HUES64 (cell line): ENCODE results near the gene TMEM255B.

Source experiments
- H3K27ac ChIP-seq: 2 replicates; pipeline ENCODE4 v1.7.0; 2013; ENCODE audit warnings: low read depth, low read length, inconsistent platforms
- H3K27me3 ChIP-seq: 2 replicates; pipeline ENCODE4 v1.6.1; 2013; ENCODE audit warnings: mild to moderate bottlenecking, low read length; ENCODE audit not compliant: insufficient read depth
- H3K36me3 ChIP-seq: 2 replicates; pipeline ENCODE4 v1.6.1; 2013; ENCODE audit warnings: mild to moderate bottlenecking, low read length; ENCODE audit not compliant: insufficient read depth
- H3K4me1 ChIP-seq: 2 replicates; pipeline ENCODE4 v1.6.1; 2013; ENCODE audit warnings: mild to moderate bottlenecking, low read length, moderate library complexity; ENCODE audit not compliant: insufficient read depth
- H3K4me3 ChIP-seq: 2 replicates; pipeline ENCODE4 v1.5.1; 2013; ENCODE audit warnings: mild to moderate bottlenecking, low read length, moderate library complexity
- H3K9ac ChIP-seq: 2 replicates; pipeline ENCODE4 v1.6.1; 2013; ENCODE audit warnings: mild to moderate bottlenecking, low read depth, low read length
- H3K9me3 ChIP-seq: 2 replicates; pipeline ENCODE4 v1.6.1; 2013; ENCODE audit warnings: low read depth, low read length; ENCODE audit not compliant: insufficient read depth
- WGBS: fragments of 150-250, 120-280 bp; methylation state at CpG from one replicate; pipeline ENCODE4 v1.1.7; 2013; ENCODE audit warnings: missing lambda C conversion rate; 5-methylcytosine and 5-hydroxymethylcytosine counted together

The TMEM255B gene

GRCh38 chr13:113763254-113763653 lies 4.2 kb downstream of the TMEM255B start:
- 88% methylated on average over 13 of the region's 13 CpGs for WGBS
- Histone ChIP-seq H3K4me3 (no peak overlapping the region), H3K4me1 (no peaks in the 10 kb centered on the region), H3K27ac (no peak overlapping the region), H3K9me3 (no peaks in the 10 kb centered on the region), H3K27me3 (peaks cover 32% of the 10 kb centered on the region), H3K9ac (no peak overlapping the region), H3K36me3 (no peaks in the 10 kb centered on the region)

DNA sequence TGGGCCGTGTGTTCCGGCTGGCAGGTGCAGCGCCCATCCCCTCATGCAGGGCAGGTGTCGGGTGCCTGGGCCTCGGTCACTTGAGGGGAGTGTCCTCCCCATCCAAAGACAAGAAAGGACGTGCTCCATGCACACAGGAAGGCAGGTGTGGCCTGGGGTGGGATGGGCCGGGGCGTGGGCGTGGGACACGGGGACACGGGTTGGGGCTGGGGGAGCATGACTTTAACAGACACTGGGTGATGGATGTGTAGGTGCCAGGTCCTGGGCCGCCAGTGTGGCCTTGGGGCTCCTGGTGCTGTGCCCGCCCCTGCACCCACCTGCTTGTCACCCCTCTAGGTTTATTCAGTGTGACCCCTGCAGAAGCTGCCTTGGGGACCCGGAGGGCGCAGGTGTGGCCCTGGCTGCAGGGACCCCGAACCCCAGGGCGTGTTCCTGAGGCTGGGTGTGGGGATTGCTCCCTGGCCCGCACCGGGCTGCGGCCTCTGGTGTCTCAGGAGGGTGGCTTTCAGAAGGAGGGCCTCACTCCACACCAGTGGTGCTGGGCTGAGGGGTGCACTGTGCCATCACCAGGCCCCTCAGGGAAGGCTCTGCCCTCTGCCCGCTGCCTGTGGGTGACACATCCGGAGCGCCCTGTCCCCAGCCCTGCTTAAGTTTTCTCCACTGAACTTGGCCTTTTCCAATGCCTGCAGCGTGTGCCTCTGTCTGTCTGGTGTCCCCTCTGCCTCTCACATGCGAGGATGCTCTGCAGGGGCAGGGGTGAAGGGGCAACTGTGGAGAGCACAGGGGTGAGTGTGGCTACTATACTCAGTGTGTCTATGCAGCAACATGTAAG lies 5.2 kb downstream of the TMEM255B start:
- WGBS, result 91% methylated on average over 25 of the region's 25 CpGs
- H3K9ac ChIP-seq, result no peak overlapping the region
- H3K36me3 ChIP-seq, result no peaks in the 10 kb centered on the region
- H3K9me3 ChIP-seq, result no peaks in the 10 kb centered on the region
- peaks cover 26% of the 10 kb centered on the region for H3K27me3 ChIP-seq
- H3K4me1 ChIP-seq, result no peaks in the 10 kb centered on the region
- no peak overlapping the region for H3K27ac ChIP-seq
- no peak overlapping the region for H3K4me3 ChIP-seq

DNA sequence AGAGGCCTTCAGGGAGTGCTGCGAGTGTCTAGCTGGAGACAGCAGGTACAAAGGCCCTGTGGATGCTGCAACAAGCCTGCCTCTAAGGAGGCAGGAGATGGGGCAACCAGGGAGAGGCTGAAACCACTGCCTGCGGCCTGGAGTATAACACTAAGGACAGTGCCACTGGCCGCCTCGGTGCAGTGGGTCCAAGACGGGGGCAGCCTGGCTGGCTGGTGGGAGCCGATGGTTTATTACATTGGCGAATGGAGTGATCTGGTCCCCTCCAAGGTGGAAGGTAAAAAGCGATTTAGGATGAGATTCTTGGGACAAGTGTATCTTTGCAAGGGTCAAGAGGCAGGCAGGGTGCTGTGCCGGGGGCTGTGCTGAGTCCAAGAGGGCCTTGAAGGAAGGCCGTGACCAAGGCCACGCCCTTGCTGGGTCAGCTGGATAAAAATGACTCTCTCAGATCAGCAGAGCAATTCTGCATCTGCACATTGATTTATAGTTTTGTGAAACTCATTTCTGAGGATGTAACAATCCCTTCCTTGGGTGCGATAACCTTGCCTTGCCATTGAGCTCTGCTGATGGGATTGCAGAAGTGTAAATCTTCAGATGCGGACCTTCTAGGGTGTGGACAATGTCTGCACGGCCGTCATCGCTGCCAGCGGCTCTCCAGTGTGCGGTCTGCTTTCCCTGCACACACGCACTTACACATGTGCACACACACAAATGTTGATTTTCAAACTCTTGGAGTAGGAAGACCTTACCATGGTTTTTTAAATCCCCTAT lies 6.0 kb downstream of the TMEM255B start:
- 92% methylated on average over 19 of the region's 19 CpGs for WGBS
- no peak overlapping the region for H3K27ac ChIP-seq
- H3K4me1 ChIP-seq, result no peaks in the 10 kb centered on the region
- H3K27me3 ChIP-seq, result peaks cover 18% of the 10 kb centered on the region
- no peak overlapping the region for H3K9ac ChIP-seq
- no peak overlapping the region for H3K4me3 ChIP-seq
- H3K9me3 ChIP-seq, result no peaks in the 10 kb centered on the region
- no peaks in the 10 kb centered on the region for H3K36me3 ChIP-seq

GRCh38 chr13:113765564-113765910 lies 6.5 kb downstream of the TMEM255B start:
- H3K4me1 ChIP-seq, result no peaks in the 10 kb centered on the region
- WGBS, result 75% methylated on average over 4 of the region's 4 CpGs
- H3K9me3 ChIP-seq, result no peaks in the 10 kb centered on the region
- no peak overlapping the region for H3K9ac ChIP-seq
- no peak overlapping the region for H3K27ac ChIP-seq
- H3K4me3 ChIP-seq, result no peak overlapping the region
- H3K27me3 ChIP-seq, result peaks cover 13% of the 10 kb centered on the region
- no peaks in the 10 kb centered on the region for H3K36me3 ChIP-seq

DNA sequence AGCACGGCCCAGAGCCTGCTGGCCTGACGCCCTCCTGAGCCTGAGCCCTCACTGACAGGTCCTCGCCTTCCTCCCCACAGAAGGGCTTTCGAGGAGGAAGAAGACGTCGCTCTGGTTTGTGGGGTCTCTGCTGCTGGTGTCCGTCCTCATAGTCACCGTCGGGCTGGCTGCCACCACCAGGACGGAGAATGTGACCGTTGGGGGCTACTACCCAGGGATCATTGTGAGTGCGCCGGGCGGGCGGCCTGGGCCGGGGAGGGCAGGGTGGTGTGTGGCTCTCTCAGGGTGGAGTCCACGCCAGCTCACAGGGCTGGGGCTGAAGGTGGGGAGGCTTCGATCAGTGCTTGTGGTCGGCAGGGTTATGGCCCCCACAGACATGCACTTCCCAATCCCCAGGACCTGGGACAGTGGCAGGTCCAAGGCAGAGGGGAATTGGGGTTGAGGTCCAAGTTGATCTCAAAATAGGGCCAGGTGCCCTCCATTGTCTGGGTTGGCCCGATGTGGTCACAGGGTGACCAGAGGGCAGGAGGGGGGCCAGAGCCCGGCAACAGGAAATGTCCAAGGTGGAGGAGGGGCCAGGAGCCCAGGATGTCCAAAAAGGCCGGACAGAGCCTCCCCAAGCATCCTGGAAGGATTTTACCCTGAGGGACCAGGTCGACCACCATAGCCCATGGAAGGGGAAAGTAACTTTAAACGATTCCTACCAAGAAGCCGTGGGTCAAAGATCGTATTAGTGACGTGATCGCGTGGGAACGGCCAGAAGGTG lies 7.2 kb downstream of the TMEM255B start:
- H3K4me1 ChIP-seq, result no peaks in the 10 kb centered on the region
- no peaks in the 10 kb centered on the region for H3K9me3 ChIP-seq
- peaks cover 6% of the 10 kb centered on the region for H3K27me3 ChIP-seq
- 90% methylated on average over 30 of the region's 30 CpGs for WGBS
- H3K9ac ChIP-seq, result no peak overlapping the region
- H3K4me3 ChIP-seq, result no peak overlapping the region
- H3K27ac ChIP-seq, result no peak overlapping the region
- H3K36me3 ChIP-seq, result no peaks in the 10 kb centered on the region

- H3K4me1 ChIP-seq, result no peaks in the 10 kb centered on the region
- no peak overlapping the region for H3K27ac ChIP-seq
- H3K9me3 ChIP-seq, result no peaks in the 10 kb centered on the region
- no peaks in the 10 kb centered on the region for H3K27me3 ChIP-seq
- 86% methylated on average over 2 of the region's 2 CpGs for WGBS
- no peak overlapping the region for H3K9ac ChIP-seq
- H3K4me3 ChIP-seq, result no peak overlapping the region
- no peaks in the 10 kb centered on the region for H3K36me3 ChIP-seq
Observed at GRCh38 chr13:113767366-113767765, 8.3 kb downstream of the TMEM255B start.

- no peaks in the 10 kb centered on the region for H3K27me3 ChIP-seq
- H3K4me1 ChIP-seq, result no peaks in the 10 kb centered on the region
- H3K27ac ChIP-seq, result no peak overlapping the region
- WGBS, result 93% methylated on average over 27 of the region's 28 CpGs
- H3K9me3 ChIP-seq, result no peaks in the 10 kb centered on the region
- no peak overlapping the region for H3K9ac ChIP-seq
- no peaks in the 10 kb centered on the region for H3K36me3 ChIP-seq
- H3K4me3 ChIP-seq, result no peak overlapping the region
Observed at GRCh38 chr13:113768018-113768905, 9.2 kb downstream of the TMEM255B start.

DNA sequence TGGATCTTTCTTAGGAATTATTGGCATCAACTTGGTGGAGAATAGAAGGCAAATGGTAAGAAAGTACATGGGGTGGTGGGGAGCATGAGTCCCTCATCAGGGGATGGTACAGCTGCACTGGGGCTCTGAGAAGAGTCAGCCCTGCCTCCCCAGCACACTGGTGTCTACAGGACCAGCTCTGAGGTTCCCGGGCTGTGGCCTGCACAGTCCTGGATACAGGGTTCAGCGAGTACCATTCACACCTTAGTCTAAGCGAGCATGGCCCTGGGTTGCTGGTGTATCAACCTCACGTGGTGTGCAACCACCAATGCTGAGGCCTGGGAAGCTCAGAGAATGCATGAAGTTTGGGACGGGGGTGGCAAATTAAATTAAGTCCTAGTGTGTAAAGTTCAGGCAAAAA lies 10.1 kb downstream of the TMEM255B start:
- Histone ChIP-seq H3K27me3 (no peaks in the 10 kb centered on the region), H3K4me3 (no peak overlapping the region), H3K9ac (no peak overlapping the region), H3K27ac (no peak overlapping the region), H3K36me3 (no peaks in the 10 kb centered on the region), H3K4me1 (no peaks in the 10 kb centered on the region), H3K9me3 (no peaks in the 10 kb centered on the region)
- 92% methylated on average over 5 of the region's 5 CpGs for WGBS

- Histone ChIP-seq H3K4me3 (no peak overlapping the region), H3K4me1 (no peaks in the 10 kb centered on the region), H3K9ac (no peak overlapping the region), H3K36me3 (no peaks in the 10 kb centered on the region), H3K27ac (no peak overlapping the region), H3K9me3 (no peaks in the 10 kb centered on the region), H3K27me3 (no peaks in the 10 kb centered on the region)
- WGBS, result 90% methylated on average over 13 of the region's 13 CpGs
Observed at GRCh38 chr13:113769881-113770280, 10.9 kb downstream of the TMEM255B start.

- H3K27ac ChIP-seq, result no peak overlapping the region
- no peaks in the 10 kb centered on the region for H3K27me3 ChIP-seq
- 87% methylated on average over 8 of the region's 8 CpGs for WGBS
- H3K9ac ChIP-seq, result no peak overlapping the region
- no peaks in the 10 kb centered on the region for H3K4me1 ChIP-seq
- no peaks in the 10 kb centered on the region for H3K9me3 ChIP-seq
- no peak overlapping the region for H3K4me3 ChIP-seq
- H3K36me3 ChIP-seq, result no peaks in the 10 kb centered on the region
Observed at GRCh38 chr13:113770441-113770840, 11.4 kb downstream of the TMEM255B start.
